Smooth muscle cell (in vitro differentiated cells): ENCODE data around the gene ARHGEF10L. TPM values are rescaled to one million over a fixed set of nuclear protein-coding genes. Genes with fewer than 3 reads are reported as not detected.

ENCODE experiments used
- DNase-seq: peaks from one replicate; lab custom pipeline; 2025; ENCODE audit not compliant: unreplicated experiment; lab: John Stamatoyannopoulos, UW
- H2AFZ ChIP-seq: fragments of 200-600 bp; sonication (generic); 2 replicates; pipeline ENCODE4 v1.6.0; 2016; ENCODE audit warnings: antibody characterized with exemption, low read depth, mild to moderate bottlenecking
- H3F3A ChIP-seq: fragments of 200-600 bp; sonication (generic); 2 replicates; pipeline ENCODE4 v1.6.0; 2017; ENCODE audit warnings: antibody characterized with exemption, low read depth
- H3K27ac ChIP-seq: fragments of 200-600 bp; sonication (generic); 2 replicates; pipeline ENCODE4 v1.5.1; 2016; ENCODE audit warnings: low read depth, mild to moderate bottlenecking
- H3K27me3 ChIP-seq: fragments of 200-600 bp; sonication (generic); 2 replicates; pipeline ENCODE4 v1.6.1; 2016; ENCODE audit warnings: low read depth, mild to moderate bottlenecking
- H3K36me3 ChIP-seq: fragments of 200-600 bp; sonication (generic); 2 replicates; pipeline ENCODE4 v1.5.1; 2016; ENCODE audit warnings: low read depth
- H3K4me1 ChIP-seq: fragments of 200-600 bp; sonication (generic); 2 replicates; pipeline ENCODE4 v1.5.1; 2016; ENCODE audit warnings: low read depth
- H3K4me2 ChIP-seq: fragments of 200-600 bp; sonication (generic); 2 replicates; pipeline ENCODE4 v1.6.0; 2016; ENCODE audit warnings: mild to moderate bottlenecking
- H3K4me3 ChIP-seq: fragments of 200-600 bp; sonication (generic); 2 replicates; pipeline ENCODE4 v1.5.1; 2016; ENCODE audit warnings: mild to moderate bottlenecking
- H3K79me2 ChIP-seq: fragments of 200-600 bp; sonication (generic); 2 replicates; pipeline ENCODE4 v1.6.0; 2016; ENCODE audit warnings: low read depth, mild to moderate bottlenecking
- H3K9ac ChIP-seq: fragments of 200-600 bp; sonication (generic); 2 replicates; pipeline ENCODE4 v1.6.0; 2016; ENCODE audit warnings: low read depth
- H3K9me3 ChIP-seq: fragments of 200-600 bp; sonication (generic); replicated peaks from 2 replicates; pipeline ENCODE4 v1.5.1; 2016; ENCODE audit warnings: low read depth
- H4K20me1 ChIP-seq: fragments of 200-600 bp; sonication (generic); 2 replicates; pipeline ENCODE4 v1.6.0; 2016; ENCODE audit warnings: low read depth
- CTCF ChIP-seq: fragments of 200-600 bp; sonication (generic); IDR thresholded peaks from 2 replicates; pipeline ENCODE4 v1.5.1; 2017; ENCODE audit warnings: borderline replicate concordance, mild to moderate bottlenecking, antibody characterized with exemption; ENCODE audit not compliant: insufficient read depth, poor library complexity, severe bottlenecking
- WGBS: methylation state at CpG from one replicate; pipeline ENCODE4 v1.1.7; 2016; ENCODE audit warnings: low lambda C conversion rate; 5-methylcytosine and 5-hydroxymethylcytosine counted together
- polyA plus RNA-seq: library from polyadenylated mRNA; unstranded; fragments of >200 nt; fragmentation: Nextera tagmentation; extraction: Ambion mirVana; gene quantifications from 2 replicates; pipeline ENCODE4 v1.2.1, GENCODE V29; 2016
- total RNA-seq: library from RNA; depleted of rRNA; stranded (reverse); fragments of >200 nt; gene quantifications from 2 replicates; pipeline ENCODE4 v1.2.3, GENCODE V29; 2014

The ARHGEF10L gene
- total and polyA plus RNA-seq, 2 experiments from 2014 or later = 6.6 to 13.7 TPM

GRCh38 chr1:17700945-17701810, 161.7 kb downstream of the ARHGEF10L start:
- no peaks in the 10 kb centered on the region for H3K4me1 ChIP-seq
- no peaks in the 10 kb centered on the region for H4K20me1 ChIP-seq
- 92% methylated on average over 21 of the region's 21 CpGs for WGBS
- no peak for DNase-seq
- H3K36me3 ChIP-seq = no peaks in the 10 kb centered on the region
- H2AFZ ChIP-seq = no peak overlapping the region
- H3K4me2 ChIP-seq = no peak overlapping the region
- H3K9ac ChIP-seq = no peak overlapping the region
- H3F3A ChIP-seq = no peaks in the 10 kb centered on the region
- TF ChIP-seq CTCF = no peak
- no peaks in the 10 kb centered on the region for H3K79me2 ChIP-seq
- H3K4me3 ChIP-seq = no peak overlapping the region
- no peak overlapping the region for H3K27ac ChIP-seq
- H3K27me3 ChIP-seq = no peaks in the 10 kb centered on the region
- no peaks in the 10 kb centered on the region for H3K9me3 ChIP-seq

- H3K4me2 ChIP-seq = no peak overlapping the region
- no peak overlapping the region for H3K4me3 ChIP-seq
- H4K20me1 ChIP-seq = no peaks in the 10 kb centered on the region
- peaks cover 5% of the 10 kb centered on the region for H3K27me3 ChIP-seq
- no peaks in the 10 kb centered on the region for H3F3A ChIP-seq
- H3K9me3 ChIP-seq = no peaks in the 10 kb centered on the region
- H3K4me1 ChIP-seq = no peaks in the 10 kb centered on the region
- H2AFZ ChIP-seq = no peak overlapping the region
- no peaks in the 10 kb centered on the region for H3K36me3 ChIP-seq
- TF ChIP-seq CTCF = no peak
- no peak overlapping the region for H3K27ac ChIP-seq
- no peak overlapping the region for H3K9ac ChIP-seq
- WGBS = 88% methylated on average over 7 of the region's 7 CpGs
- no peaks in the 10 kb centered on the region for H3K79me2 ChIP-seq
- DNase-seq = no peak
Observed at GRCh38 chr1:17704176-17704575, 164.7 kb downstream of the ARHGEF10L start.

- H3K4me1 ChIP-seq = no peaks in the 10 kb centered on the region
- DNase-seq = no peak
- no peaks in the 10 kb centered on the region for H3K9me3 ChIP-seq
- H3K4me2 ChIP-seq = no peak overlapping the region
- no peak overlapping the region for H3K4me3 ChIP-seq
- H4K20me1 ChIP-seq = no peaks in the 10 kb centered on the region
- H2AFZ ChIP-seq = no peak overlapping the region
- no peak overlapping the region for H3K27ac ChIP-seq
- H3K79me2 ChIP-seq = no peaks in the 10 kb centered on the region
- H3F3A ChIP-seq = no peaks in the 10 kb centered on the region
- TF ChIP-seq CTCF = no peak
- peaks cover 5% of the 10 kb centered on the region for H3K27me3 ChIP-seq
- no peaks in the 10 kb centered on the region for H3K36me3 ChIP-seq
- H3K9ac ChIP-seq = no peak overlapping the region
- 79% methylated on average over 10 of the region's 10 CpGs for WGBS
Observed at GRCh38 chr1:17706445-17706844, 166.9 kb downstream of the ARHGEF10L start.

GRCh38 chr1:17709981-17710380, 170.5 kb downstream of the ARHGEF10L start:
- 87% methylated on average over 3 of the region's 3 CpGs for WGBS
- Histone ChIP-seq H3F3A (no peaks in the 10 kb centered on the region), H4K20me1 (no peaks in the 10 kb centered on the region), H3K79me2 (no peaks in the 10 kb centered on the region), H3K4me1 (no peaks in the 10 kb centered on the region), H3K9me3 (no peaks in the 10 kb centered on the region), H3K27me3 (peaks cover 5% of the 10 kb centered on the region), H3K4me3 (no peak overlapping the region), H3K27ac (no peak overlapping the region), H2AFZ (no peak overlapping the region), H3K36me3 (no peaks in the 10 kb centered on the region), H3K9ac (no peak overlapping the region), H3K4me2 (no peak overlapping the region)
- DNase-seq = no peak
- TF ChIP-seq CTCF = no peak
